Astrocyte (in vitro differentiated cells and primary cell): ENCODE measurements around the gene PPP3CA.

Experiments used
- EZH2 ChIP-seq: IDR thresholded peaks from 2 replicates; pipeline ENCODE4 v1.6.1; 2012; ENCODE audit warnings: mild to moderate bottlenecking, low read length, inconsistent platforms; ENCODE audit not compliant: insufficient read depth
- TF ChIP-seq, protein P1 (sequence below): IDR thresholded peaks from 2 replicates; pipeline ENCODE4 v1.5.1; 2011; ENCODE audit warnings: low read depth, mild to moderate bottlenecking, inconsistent platforms, low read length, moderate library complexity; ENCODE audit not compliant: insufficient read depth

DNA sequence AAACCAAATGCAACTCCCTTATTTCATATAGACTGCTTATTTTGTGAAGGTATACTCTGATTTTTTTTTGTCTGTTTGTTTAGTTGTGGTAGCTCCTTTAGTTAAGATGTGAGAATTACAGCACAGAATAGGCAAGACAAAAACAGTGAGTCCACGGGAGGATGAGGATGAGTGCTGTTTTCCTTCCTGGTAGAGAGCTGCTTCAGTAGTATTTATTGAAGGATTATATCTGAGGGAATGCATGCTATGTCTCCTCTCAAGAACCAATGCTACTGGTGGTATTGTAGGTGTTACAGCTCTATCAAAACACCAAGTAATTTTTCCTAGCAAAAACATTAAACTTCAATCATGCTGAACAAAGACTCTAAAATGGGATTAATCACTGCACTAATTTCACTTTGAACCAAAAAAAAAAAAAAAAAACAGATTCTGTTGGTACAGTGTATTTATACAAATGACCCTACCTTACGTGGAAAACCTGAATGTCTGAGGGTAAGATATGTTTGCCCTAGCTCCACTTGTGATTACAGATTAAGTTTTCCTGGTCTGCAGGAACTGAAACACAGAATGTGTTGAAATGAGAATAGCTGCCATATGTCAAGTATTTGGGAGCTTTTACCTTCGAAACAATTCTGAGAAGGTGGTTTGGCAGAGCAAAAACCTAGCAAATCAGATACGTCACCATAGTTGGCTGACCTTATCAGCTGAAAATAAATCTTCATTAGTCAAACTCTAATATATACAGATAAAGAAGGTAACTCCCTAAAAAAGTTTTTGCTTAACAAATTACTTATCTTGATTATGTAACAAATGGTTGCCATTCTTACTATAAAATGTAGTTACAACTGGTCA lies 40.3 kb downstream of the PPP3CA start:
- TF ChIP-seq, protein P1, sequence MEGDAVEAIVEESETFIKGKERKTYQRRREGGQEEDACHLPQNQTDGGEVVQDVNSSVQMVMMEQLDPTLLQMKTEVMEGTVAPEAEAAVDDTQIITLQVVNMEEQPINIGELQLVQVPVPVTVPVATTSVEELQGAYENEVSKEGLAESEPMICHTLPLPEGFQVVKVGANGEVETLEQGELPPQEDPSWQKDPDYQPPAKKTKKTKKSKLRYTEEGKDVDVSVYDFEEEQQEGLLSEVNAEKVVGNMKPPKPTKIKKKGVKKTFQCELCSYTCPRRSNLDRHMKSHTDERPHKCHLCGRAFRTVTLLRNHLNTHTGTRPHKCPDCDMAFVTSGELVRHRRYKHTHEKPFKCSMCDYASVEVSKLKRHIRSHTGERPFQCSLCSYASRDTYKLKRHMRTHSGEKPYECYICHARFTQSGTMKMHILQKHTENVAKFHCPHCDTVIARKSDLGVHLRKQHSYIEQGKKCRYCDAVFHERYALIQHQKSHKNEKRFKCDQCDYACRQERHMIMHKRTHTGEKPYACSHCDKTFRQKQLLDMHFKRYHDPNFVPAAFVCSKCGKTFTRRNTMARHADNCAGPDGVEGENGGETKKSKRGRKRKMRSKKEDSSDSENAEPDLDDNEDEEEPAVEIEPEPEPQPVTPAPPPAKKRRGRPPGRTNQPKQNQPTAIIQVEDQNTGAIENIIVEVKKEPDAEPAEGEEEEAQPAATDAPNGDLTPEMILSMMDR, result no peak
- TF ChIP-seq EZH2, result no peak
